CD4-positive, alpha-beta memory T cell (primary cell): ENCODE measurements around the gene RAMP1. TPM values are rescaled to one million over a fixed set of nuclear protein-coding genes. Genes with fewer than 3 reads are reported as not detected.
"Not testable (repeated sequence)": the region's sequence is repeated elsewhere in the genome, so short reads cannot be mapped to it uniquely, and the experiment has no call there.

Source experiments
- CTCF ChIA-PET: fragments of 350-600 bp; sonication (Branson Sonifier 250); formaldehyde crosslinking; loops from one replicate; lab custom pipeline; 2021; ENCODE audit warnings: inconsistent platforms; ENCODE audit not compliant: partially characterized antibody; lab: Charles Lee
- POLR2A ChIA-PET: fragments of 350-600 bp; sonication (Branson Sonifier 250); formaldehyde crosslinking; loops from one replicate; lab custom pipeline; 2021; ENCODE audit not compliant: partially characterized antibody; lab: Charles Lee
- DNase-seq, 5 donors: peaks; one replicate each; pipeline versions ENCODE4 v3.0.0 to v3.0.0-alpha.2; 2020 to 2022; ENCODE audit warnings: mixed read lengths in 1 of 5
- H3K27ac ChIP-seq: one replicate; pipeline ENCODE4 v1.7.0; 2013; ENCODE audit warnings: low read depth, low read length
- H3K27me3 ChIP-seq: 2 replicates; pipeline ENCODE4 v1.7.0; 2013; ENCODE audit warnings: mild to moderate bottlenecking, low read length, moderate library complexity; ENCODE audit not compliant: insufficient read depth
- H3K36me3 ChIP-seq: 2 replicates; pipeline ENCODE4 v1.7.0; 2013; ENCODE audit warnings: mild to moderate bottlenecking, low read length, moderate library complexity; ENCODE audit not compliant: insufficient read depth
- H3K4me1 ChIP-seq: 2 replicates; pipeline ENCODE4 v1.7.0; 2013; ENCODE audit warnings: mild to moderate bottlenecking, low read length, moderate library complexity; ENCODE audit not compliant: insufficient read depth
- H3K4me3 ChIP-seq, 2 donors: one replicate each; pipeline ENCODE4 v1.7.0; 2013; ENCODE audit warnings: low read length in 2 of 2, mild to moderate bottlenecking in 1 of 2
- H3K9me3 ChIP-seq, 2 donors: one replicate each; pipeline ENCODE4 v1.7.0; 2013; ENCODE audit warnings: low read length in 2 of 2, control low read depth in 1 of 2; ENCODE audit not compliant: control insufficient read depth in 1 of 2
- H3K27ac Mint-ChIP-seq, 7 donors: one replicate each; pipeline ENCODE4 v1.8.0; 2020 to 2021; ENCODE audit warnings: mixed read lengths in 7 of 7, mild to moderate bottlenecking in 6 of 7, inconsistent platforms in 3 of 7, moderate library complexity in 3 of 7
- H3K27me3 Mint-ChIP-seq, 2 donors: one replicate each; pipeline ENCODE4 v1.8.0; 2020 to 2021; ENCODE audit warnings: mixed read lengths in 2 of 2
- H3K36me3 Mint-ChIP-seq, 2 donors: one replicate each; pipeline ENCODE4 v1.8.0; 2020 to 2021; ENCODE audit warnings: mixed read lengths in 2 of 2, inconsistent platforms in 1 of 2, mild to moderate bottlenecking in 1 of 2
- H3K4me1 Mint-ChIP-seq, 4 donors: one replicate each; pipeline ENCODE4 v1.8.0; 2020 to 2021; ENCODE audit warnings: mixed read lengths in 4 of 4, mild to moderate bottlenecking in 1 of 4
- H3K4me3 Mint-ChIP-seq, 8 donors: one replicate each; pipeline ENCODE4 v1.8.0; 2020 to 2021; ENCODE audit warnings: mixed read lengths in 8 of 8, mild to moderate bottlenecking in 7 of 8, moderate library complexity in 6 of 8, inconsistent platforms in 3 of 8
- H3K9me3 Mint-ChIP-seq, 8 donors: one replicate each; pipeline ENCODE4 v1.8.0; 2020 to 2021; ENCODE audit warnings: mixed read lengths in 8 of 8, mild to moderate bottlenecking in 5 of 8, inconsistent platforms in 3 of 8, moderate library complexity in 1 of 8
- intact Hi-C: fragments of 100-400 bp; cut with micrococcal nuclease; formaldehyde crosslinking; loops from one replicate; pipeline ENCODE4 v1.15.1; 2023
- polyA plus RNA-seq, 2 donors: library from polyadenylated mRNA; unstranded; fragments of 300-500 nt; fragmentation: Illumina TruSeq; gene quantifications; one replicate each; pipeline ENCODE4 v1.2.3, GENCODE V29; 2021
- total RNA-seq, 2 experiments: library from RNA; stranded (reverse); gene quantifications; one replicate each; pipeline ENCODE4 v1.2.3, GENCODE V29; 2021

Gene RAMP1
- total and polyA plus RNA-seq, 4 experiments from 2014 or later, result 1.3 to 10.8 TPM; not detected in 2

DNA sequence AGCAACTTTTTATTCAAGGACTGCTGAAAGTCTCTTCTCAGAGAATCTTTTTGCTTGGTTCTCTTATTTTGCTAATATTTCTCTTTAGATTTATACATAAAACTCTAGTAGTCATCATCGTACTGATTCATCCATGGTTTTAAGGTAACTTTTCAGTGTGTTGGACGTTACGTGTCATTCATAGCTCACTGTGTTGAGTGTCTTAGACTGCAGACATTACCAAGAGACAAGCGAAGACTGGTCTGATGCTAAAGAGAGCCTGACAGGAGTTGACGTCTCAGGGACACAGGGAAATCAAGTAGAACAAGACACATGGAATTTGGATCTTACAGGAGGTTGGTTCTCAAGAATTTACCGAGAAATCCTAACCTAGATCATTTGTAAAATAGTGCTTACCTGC, 35.3 kb upstream of the RAMP1 start:
- no peak overlapping the region for H3K4me3 Mint-ChIP-seq
- ChIA-PET CTCF (no interaction called here), POLR2A (no interaction called here)

DNA sequence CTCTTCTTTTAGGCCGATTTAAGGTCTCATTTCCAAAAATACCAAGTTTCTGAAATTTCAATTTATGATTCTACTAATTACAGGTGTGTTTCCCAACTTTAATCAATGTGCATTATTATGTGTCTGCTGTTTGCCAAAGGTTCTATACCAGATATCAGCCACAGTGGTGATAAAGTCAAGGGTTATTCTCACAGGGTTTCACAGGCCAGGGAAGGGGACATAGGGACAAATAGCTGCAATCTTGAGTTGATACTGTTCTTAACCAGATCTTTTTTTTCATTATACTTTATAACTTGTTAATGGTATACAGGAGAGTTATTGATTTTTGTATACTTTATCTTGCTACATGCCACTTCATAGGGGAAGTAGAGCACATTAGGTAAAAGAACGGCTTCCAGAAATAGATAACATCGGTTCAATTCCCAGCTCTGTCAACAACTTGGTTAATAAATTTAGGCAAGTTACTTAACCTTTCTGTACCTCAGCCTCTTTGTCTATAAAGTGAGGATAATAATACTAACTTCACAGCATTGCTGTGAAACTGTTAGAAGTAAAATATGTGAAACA, 31.9 kb upstream of the RAMP1 start:
- no peak for DNase-seq
- Histone ChIP-seq H3K36me3 (no peaks in the 10 kb centered on the region), H3K4me3 (no peak overlapping the region), H3K27ac (no peak overlapping the region), H3K4me1 (no peaks in the 10 kb centered on the region), H3K27me3 (no peaks in the 10 kb centered on the region), H3K9me3 (no peaks in the 10 kb centered on the region)
- POLR2A ChIA-PET, result no interaction called here
- peaks cover 0 to 3% of the 10 kb centered on the region in 2 donors for H3K36me3 Mint-ChIP-seq
- no peaks in the 10 kb centered on the region for H3K27me3 Mint-ChIP-seq
- no peaks in the 10 kb centered on the region for H3K4me1 Mint-ChIP-seq
- no peak overlapping the region for H3K4me3 Mint-ChIP-seq
- CTCF ChIA-PET, result no interaction called here
- no peak overlapping the region for H3K27ac Mint-ChIP-seq
- intact Hi-C loops, result no loop called here
- H3K9me3 Mint-ChIP-seq, result peaks cover 0 to 1% (median 0%) of the 10 kb centered on the region in 8 donors

More for the DNA sequence above, 35.3 kb upstream of the RAMP1 start:
- DNase-seq, result no peak
- H3K36me3 Mint-ChIP-seq, result no peaks in the 10 kb centered on the region
- no peaks in the 10 kb centered on the region for H3K9me3 ChIP-seq
- no peaks in the 10 kb centered on the region for H3K9me3 Mint-ChIP-seq
- no peak overlapping the region for H3K27ac Mint-ChIP-seq
- no peak overlapping the region for H3K27ac ChIP-seq
- no peaks in the 10 kb centered on the region for H3K27me3 ChIP-seq
- no peaks in the 10 kb centered on the region for H3K36me3 ChIP-seq
- no peak overlapping the region for H3K4me3 ChIP-seq
- H3K27me3 Mint-ChIP-seq, result no peaks in the 10 kb centered on the region
- no peaks in the 10 kb centered on the region for H3K4me1 ChIP-seq
- peaks cover 0 to 3% (median under 1%) of the 10 kb centered on the region in 4 donors for H3K4me1 Mint-ChIP-seq
- intact Hi-C loops, result no loop called here

DNA sequence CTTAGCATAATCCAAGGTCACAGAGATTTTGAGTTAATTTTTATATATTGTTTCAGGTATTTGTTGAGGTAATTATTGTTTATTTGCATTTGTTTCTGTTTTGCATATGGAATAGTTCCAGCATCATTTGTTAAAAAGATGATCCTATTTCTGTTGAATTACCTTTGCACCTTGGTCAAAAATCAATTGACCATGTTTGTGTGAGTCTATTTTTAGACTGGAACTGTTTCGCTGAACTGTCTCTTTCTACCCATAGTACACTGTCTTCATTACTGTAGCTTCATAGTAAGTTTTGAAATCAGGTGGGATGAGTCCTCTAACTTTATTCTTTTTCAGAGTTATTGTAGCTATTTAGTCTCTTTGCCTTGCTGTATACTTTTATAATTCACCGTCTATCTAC, 28.9 kb upstream of the RAMP1 start:
- CTCF ChIA-PET, result no interaction called here
- peaks cover 0 to 1% (median 0%) of the 10 kb centered on the region in 8 donors for H3K9me3 Mint-ChIP-seq

DNA sequence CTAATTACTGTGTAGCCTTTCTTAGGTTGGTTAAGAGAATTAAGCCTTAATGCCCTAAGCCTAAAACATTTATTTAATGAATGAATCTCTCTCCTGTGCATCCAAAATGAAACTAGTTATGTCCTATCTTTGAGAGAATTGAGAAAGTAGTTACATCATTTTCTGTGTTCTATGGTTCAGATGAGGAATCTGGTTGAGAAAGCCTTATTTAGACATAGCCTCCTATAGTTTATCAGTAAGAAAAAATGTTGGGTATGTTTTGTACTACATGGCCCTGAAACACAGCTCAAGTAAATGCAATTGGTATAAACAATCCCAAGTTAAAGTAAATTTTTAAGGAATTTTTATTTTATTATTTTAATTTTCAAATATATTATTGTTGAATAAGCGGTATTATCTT, 25.9 kb upstream of the RAMP1 start:
- Histone ChIP-seq H3K36me3 (no peaks in the 10 kb centered on the region), H3K4me3 (no peak overlapping the region), H3K9me3 (no peaks in the 10 kb centered on the region), H3K27ac (no peak overlapping the region), H3K27me3 (no peaks in the 10 kb centered on the region), H3K4me1 (no peaks in the 10 kb centered on the region)
- Mint-ChIP-seq H3K27me3 (no peaks in the 10 kb centered on the region), H3K4me3 (no peak overlapping the region), H3K27ac (no peak overlapping the region), H3K4me1 (no peaks in the 10 kb centered on the region), H3K36me3 (peaks cover 0 to 20% of the 10 kb centered on the region in 2 donors), H3K9me3 (peaks cover 0 to 1% (median 0%) of the 10 kb centered on the region in 8 donors)
- intact Hi-C loops, result no loop called here
- no peak for DNase-seq
- ChIA-PET CTCF (no interaction called here), POLR2A (no interaction called here)

More for the DNA sequence above, 28.9 kb upstream of the RAMP1 start:
- peaks cover 0 to 15% of the 10 kb centered on the region in 2 donors for H3K36me3 Mint-ChIP-seq
- intact Hi-C loops, result no loop called here
- no peaks in the 10 kb centered on the region for H3K9me3 ChIP-seq
- H3K4me1 ChIP-seq, result no peaks in the 10 kb centered on the region
- H3K27me3 ChIP-seq, result no peaks in the 10 kb centered on the region
- no peaks in the 10 kb centered on the region for H3K36me3 ChIP-seq
- no peak overlapping the region for H3K4me3 Mint-ChIP-seq
- no peak overlapping the region for H3K27ac ChIP-seq
- no peaks in the 10 kb centered on the region for H3K27me3 Mint-ChIP-seq
- H3K4me3 ChIP-seq, result no peak overlapping the region
- no peaks in the 10 kb centered on the region for H3K4me1 Mint-ChIP-seq
- POLR2A ChIA-PET, result no interaction called here
- no peak for DNase-seq
- no peak overlapping the region for H3K27ac Mint-ChIP-seq

DNA sequence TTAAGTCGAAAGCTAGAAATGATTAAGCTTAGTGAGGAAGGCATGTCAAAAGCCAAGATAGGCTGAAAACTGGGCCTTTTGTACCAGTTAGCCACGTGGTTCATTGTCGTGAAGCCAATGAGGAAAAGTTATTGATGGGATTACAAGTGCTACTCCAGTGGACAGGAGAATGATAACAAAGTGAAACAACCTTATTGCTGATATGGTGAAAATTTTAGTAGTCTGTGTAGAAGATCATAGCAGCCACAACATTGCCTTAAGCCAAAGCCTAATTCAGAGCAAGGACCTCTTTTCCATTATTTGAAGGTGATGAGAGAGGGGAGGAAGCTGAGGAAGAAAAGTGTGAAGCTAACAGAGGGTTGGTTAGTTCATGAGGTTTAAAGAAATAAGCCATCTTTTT, 24.1 kb upstream of the RAMP1 start:
- DNase-seq, result no peak
- Histone ChIP-seq H3K36me3 (no peaks in the 10 kb centered on the region), H3K9me3 (no peaks in the 10 kb centered on the region), H3K4me1 (no peaks in the 10 kb centered on the region), H3K4me3 (no peak overlapping the region), H3K27ac (no peak overlapping the region), H3K27me3 (no peaks in the 10 kb centered on the region)
- Mint-ChIP-seq H3K27ac (no peak overlapping the region), H3K27me3 (no peaks in the 10 kb centered on the region), H3K4me1 (no peaks in the 10 kb centered on the region), H3K9me3 (peaks cover 0 to 1% (median 0%) of the 10 kb centered on the region in 8 donors), H3K4me3 (no peak overlapping the region), H3K36me3 (peaks cover 0 to 20% of the 10 kb centered on the region in 2 donors)
- intact Hi-C loops, result no loop called here
- ChIA-PET CTCF (no interaction called here), POLR2A (interaction anchor here (0.6 kb wide), 1 partner anchor 361 kb away, joined by 3 read pairs; no protein-coding TSS in a partner anchor)

DNA sequence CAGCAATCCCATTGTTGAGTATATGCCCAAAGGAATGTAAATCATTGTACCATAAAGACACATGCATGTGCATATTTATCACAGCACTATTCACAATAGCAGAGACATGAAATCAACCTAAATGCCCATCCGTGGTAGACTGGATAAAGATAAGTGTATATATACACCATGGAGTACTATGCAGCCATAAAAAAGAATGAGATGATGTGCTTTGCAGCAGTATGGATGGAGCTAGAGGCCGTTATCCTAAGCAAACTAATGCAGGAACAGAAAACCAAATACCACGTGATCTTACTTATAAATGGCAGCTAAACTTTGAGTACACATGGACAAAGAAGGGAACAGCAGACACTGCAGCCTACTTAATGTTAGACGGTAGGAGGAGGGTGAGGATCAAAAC, 18.4 kb upstream of the RAMP1 start:
- Mint-ChIP-seq H3K27me3 (peaks cover 0 to 1% of the 10 kb centered on the region in 2 donors), H3K4me3 (no peak overlapping the region), H3K27ac (no peak overlapping the region), H3K9me3 (peaks cover 0 to 3% (median 0%) of the 10 kb centered on the region in 8 donors), H3K36me3 (peaks cover 0 to 9% of the 10 kb centered on the region in 2 donors), H3K4me1 (no peaks in the 10 kb centered on the region)
- H3K9me3 ChIP-seq, result no peaks in the 10 kb centered on the region
- H3K27ac ChIP-seq, result no peak overlapping the region
- no peaks in the 10 kb centered on the region for H3K36me3 ChIP-seq
- intact Hi-C loops, result no loop called here
- no peaks in the 10 kb centered on the region for H3K4me1 ChIP-seq
- no peak overlapping the region for H3K4me3 ChIP-seq
- H3K27me3 ChIP-seq, result no peaks in the 10 kb centered on the region
- CTCF ChIA-PET, result no interaction called here
- POLR2A ChIA-PET, result no interaction called here
- no peak for DNase-seq

DNA sequence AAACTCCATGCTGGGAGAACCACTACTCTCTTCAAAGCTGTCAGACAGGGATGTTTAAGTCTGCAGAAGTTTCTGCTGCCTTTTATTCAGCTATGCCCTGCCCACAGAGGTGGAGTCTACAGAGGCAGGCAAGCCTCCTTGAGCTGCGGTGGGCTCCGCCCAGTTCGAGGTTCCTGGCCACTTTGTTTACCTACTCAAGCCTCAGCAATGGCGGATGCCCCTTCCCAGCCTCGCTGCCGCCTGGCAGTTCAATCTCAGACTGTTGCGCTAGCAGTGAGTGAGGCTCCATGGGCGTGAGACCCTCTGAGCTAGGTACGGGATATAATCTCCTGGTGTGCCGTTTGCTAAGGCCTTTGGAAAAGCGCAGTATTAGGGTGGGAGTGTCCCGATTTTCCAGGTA, 10.5 kb upstream of the RAMP1 start:
- H3K36me3 ChIP-seq, POLR2A ChIA-PET, H3K4me3 Mint-ChIP-seq, DNase-seq, H3K27ac Mint-ChIP-seq, intact Hi-C loops, H3K27me3 ChIP-seq, CTCF ChIA-PET, H3K4me3 ChIP-seq, H3K27me3 Mint-ChIP-seq, H3K9me3 ChIP-seq, H3K4me1 Mint-ChIP-seq, H3K27ac ChIP-seq, H3K4me1 ChIP-seq: not testable (repeated sequence)
- Mint-ChIP-seq H3K36me3 (peaks cover 1 to 12% of the 10 kb centered on the region in 2 donors), H3K9me3 (peaks cover 0 to 11% (median 2%) of the 10 kb centered on the region in 8 donors)
